IMR-90 (cell line): ENCODE results near the gene LRRC61. TPM values are rescaled to one million over a fixed set of nuclear protein-coding genes. Genes with fewer than 3 reads are reported as not detected.

Experiments used
- ATAC-seq: fragments of 200-7000 bp; cut with Tn5 transposase; 2 replicates; pipeline ENCODE4 v1.9.1; 2020; ENCODE audit warnings: low read depth, mild to moderate bottlenecking, moderate library complexity
- BruUV-seq: library from RNA; stranded (reverse); fragments of 400-500 nt; replicated peaks from 2 replicates; lab custom pipeline; 2021; lab: Mats Ljungman, UMichigan
- CTCF ChIA-PET: fragments of 300-600 bp; formaldehyde crosslinking; extraction: SDS; loops from one replicate; lab custom pipeline; 2021; ENCODE audit warnings: antibody characterized with exemption; lab: Yijun Ruan, JAX
- POLR2A ChIA-PET: fragments of 300-600 bp; sonication (Branson Sonifier 250); formaldehyde crosslinking; loops from one replicate; lab custom pipeline; 2022; ENCODE audit warnings: antibody characterized with exemption; ENCODE audit not compliant: unreplicated experiment; lab: Charles Lee
- DNase-seq: peaks from one replicate; pipeline ENCODE4 v3.0.0; 2013
- H2AFZ ChIP-seq: replicated peaks from 2 replicates; pipeline ENCODE3; 2013; ENCODE audit warnings: low read length, mild to moderate bottlenecking; ENCODE audit not compliant: poor library complexity
- H2AK5ac ChIP-seq: 2 replicates; pipeline ENCODE4 v1.6.1; 2013; ENCODE audit warnings: low read depth, low read length, inconsistent platforms
- H2AK9ac ChIP-seq: replicated peaks from 2 replicates; pipeline ENCODE3; 2013; ENCODE audit warnings: mild to moderate bottlenecking, low read depth, low read length, moderate library complexity; ENCODE audit not compliant: poor library complexity
- H2BK120ac ChIP-seq: 2 replicates; pipeline ENCODE4 v1.6.1; 2013; ENCODE audit warnings: low read depth, low read length, inconsistent platforms
- H2BK15ac ChIP-seq: 3 replicates; pipeline ENCODE4 v1.6.1; 2013; ENCODE audit warnings: low read depth, low read length, inconsistent platforms
- H2BK20ac ChIP-seq: 2 replicates; pipeline ENCODE4 v1.6.1; 2013; ENCODE audit warnings: low read depth, mild to moderate bottlenecking, inconsistent platforms, low read length, moderate library complexity
- H2BK5ac ChIP-seq: 2 replicates; pipeline ENCODE4 v1.6.1; 2013; ENCODE audit warnings: mild to moderate bottlenecking, low read depth, low read length, inconsistent platforms; ENCODE audit not compliant: poor library complexity, severe bottlenecking
- H3K14ac ChIP-seq: replicated peaks from 2 replicates; pipeline ENCODE4 v1.6.1; 2013; ENCODE audit warnings: low read depth, low read length, inconsistent platforms
- H3K18ac ChIP-seq: 2 replicates; pipeline ENCODE4 v1.6.1; 2013; ENCODE audit warnings: low read depth, low read length, control low read depth
- H3K23ac ChIP-seq: 2 replicates; pipeline ENCODE4 v1.6.1; 2013; ENCODE audit warnings: low read depth, low read length, inconsistent platforms
- H3K27ac ChIP-seq: 2 replicates; pipeline ENCODE4 v1.5.1; 2013; ENCODE audit warnings: mild to moderate bottlenecking, control low read depth, low read length; ENCODE audit not compliant: insufficient read depth
- H3K27me3 ChIP-seq: 2 replicates; pipeline ENCODE4 v1.6.1; 2013; ENCODE audit warnings: low read length; ENCODE audit not compliant: control insufficient read depth, insufficient read depth
- H3K36me3 ChIP-seq: 2 replicates; pipeline ENCODE4 v1.6.1; 2013; ENCODE audit warnings: low read length, mixed read lengths; ENCODE audit not compliant: control insufficient read depth, insufficient read depth
- H3K4ac ChIP-seq: 2 replicates; pipeline ENCODE4 v1.6.1; 2013; ENCODE audit warnings: low read depth, low read length, inconsistent platforms
- H3K4me1 ChIP-seq: 2 replicates; pipeline ENCODE4 v1.6.1; 2013; ENCODE audit warnings: low read length, mixed read lengths; ENCODE audit not compliant: control insufficient read depth, insufficient read depth
- H3K4me2 ChIP-seq: 2 replicates; pipeline ENCODE4 v1.6.1; 2013; ENCODE audit warnings: low read depth, mild to moderate bottlenecking, control low read depth, low read length, moderate library complexity
- H3K4me3 ChIP-seq: 2 replicates; pipeline ENCODE4 v1.5.1; 2013; ENCODE audit warnings: low read depth, mild to moderate bottlenecking, control low read depth, low read length, moderate library complexity; ENCODE audit not compliant: insufficient read depth
- H3K56ac ChIP-seq: 2 replicates; pipeline ENCODE4 v1.6.1; 2013; ENCODE audit warnings: low read length, inconsistent platforms; ENCODE audit not compliant: insufficient read depth; ENCODE audit errors: extremely low read depth
- H3K79me1 ChIP-seq, 2 experiments: 2 replicates each; pipeline ENCODE4 v1.6.1; 2013; ENCODE audit warnings: low read length in 2 of 2, inconsistent platforms in 1 of 2, low read depth in 1 of 2
- H3K9ac ChIP-seq: 2 replicates; pipeline ENCODE4 v1.6.1; 2013; ENCODE audit warnings: low read depth, low read length, control low read depth
- H3K9me1 ChIP-seq: 2 replicates; pipeline ENCODE4 v1.6.1; 2013; ENCODE audit warnings: low read length, inconsistent platforms; ENCODE audit not compliant: insufficient read depth
- H3K9me3 ChIP-seq: 2 replicates; pipeline ENCODE4 v1.6.1; 2013; ENCODE audit warnings: low read length; ENCODE audit not compliant: control insufficient read depth, insufficient read depth
- H4K20me1 ChIP-seq: 2 replicates; pipeline ENCODE4 v1.6.1; 2013; ENCODE audit warnings: low read length, inconsistent platforms; ENCODE audit not compliant: insufficient read depth
- H4K5ac ChIP-seq: 2 replicates; pipeline ENCODE4 v1.6.1; 2013; ENCODE audit warnings: mild to moderate bottlenecking, low read depth, low read length, control low read depth
- H4K8ac ChIP-seq, 2 experiments: 2 replicates each; pipeline ENCODE4 v1.6.1; 2013; ENCODE audit warnings: low read depth in 2 of 2, low read length in 2 of 2, control low read depth in 1 of 2, inconsistent platforms in 1 of 2
- H4K91ac ChIP-seq: 2 replicates; pipeline ENCODE4 v1.6.1; 2013; ENCODE audit warnings: low read depth, low read length, inconsistent platforms; ENCODE audit not compliant: insufficient read depth
- BHLHE40 ChIP-seq: fragments of 150-350 bp; IDR thresholded peaks from 2 replicates; pipeline ENCODE4 v1.6.1; 2016; ENCODE audit warnings: mild to moderate bottlenecking, low read depth, low read length
- CEBPB ChIP-seq: IDR thresholded peaks from 2 replicates; pipeline ENCODE4 v1.6.1; 2012; ENCODE audit warnings: low read depth, low read length, improper control_type of control experiment
- CHD1 ChIP-seq: IDR thresholded peaks from 2 replicates; pipeline ENCODE4 v1.6.1; 2012; ENCODE audit warnings: low read depth, low read length, improper control_type of control experiment
- FOS ChIP-seq: fragments of 150-350 bp; IDR thresholded peaks from 2 replicates; pipeline ENCODE4 v1.6.1; 2016; ENCODE audit warnings: low read depth, low read length
- MAZ ChIP-seq: IDR thresholded peaks from 2 replicates; pipeline ENCODE4 v1.6.1; 2012; ENCODE audit warnings: low read depth, mild to moderate bottlenecking, low read length, improper control_type of control experiment, moderate library complexity, borderline replicate concordance
- MXI1 ChIP-seq: IDR thresholded peaks from 2 replicates; pipeline ENCODE4 v1.6.1; 2012; ENCODE audit warnings: low read depth, mild to moderate bottlenecking, low read length, moderate library complexity, borderline replicate concordance
- NFE2L2 ChIP-seq: fragments of 150-350 bp; IDR thresholded peaks from 2 replicates; pipeline ENCODE4 v1.6.1; 2016; ENCODE audit warnings: low read depth, mild to moderate bottlenecking, low read length
- POLR2A ChIP-seq: IDR thresholded peaks from 2 replicates; pipeline ENCODE4 v1.6.1; 2012; ENCODE audit warnings: mild to moderate bottlenecking, low read depth, low read length
- RAD21 ChIP-seq: IDR thresholded peaks from 2 replicates; pipeline ENCODE4 v1.6.1; 2012; ENCODE audit warnings: low read length, improper control_type of control experiment
- RCOR1 ChIP-seq: IDR thresholded peaks from 2 replicates; pipeline ENCODE4 v1.6.1; 2012; ENCODE audit warnings: mild to moderate bottlenecking, low read length, improper control_type of control experiment; ENCODE audit not compliant: insufficient replicate concordance
- SMC3 ChIP-seq: fragments of 150-350 bp; IDR thresholded peaks from 2 replicates; pipeline ENCODE4 v1.6.1; 2016; ENCODE audit warnings: low read depth, mild to moderate bottlenecking, antibody characterized with exemption, low read length, moderate library complexity
- WGBS, 2 experiments: methylation state at CpG; one replicate each; pipeline versions ENCODE4 v1.1.5 to v1.1.7; 2013; ENCODE audit warnings: missing lambda C conversion rate in 2 of 2; ENCODE audit not compliant: insufficient read length in 1 of 2; ENCODE audit errors: extremely low coverage in 2 of 2; 5-methylcytosine and 5-hydroxymethylcytosine counted together
- dilution Hi-C: fragments of 300-500 bp; cut with HindIII; formaldehyde crosslinking; loops from one replicate; pipeline ENCODE4 v1.14.3; 2018; ENCODE audit warnings: low sequenced_read_pairs; ENCODE audit not compliant: unreplicated experiment
- in situ Hi-C: fragments of 300-500 bp; cut with MboI; formaldehyde crosslinking; loops from 3 replicates; pipeline ENCODE4 v1.14.3; 2019; ENCODE audit warnings: low sequenced_read_pairs, inconsistent platforms, mixed read lengths
- intact Hi-C: fragments of 100-400 bp; cut with micrococcal nuclease; formaldehyde crosslinking; loops from 2 replicates; pipeline ENCODE4 v1.10.0; 2022
- polyA plus RNA-seq, 3 experiments: library from polyadenylated mRNA; depleted of rRNA; stranded (reverse); fragments of >200 nt; gene quantifications; 2 replicates each; pipeline ENCODE4 v1.2.3, GENCODE V29; 2012; ENCODE audit warnings: low replicate concordance in 1 of 3
- total RNA-seq: library from RNA; depleted of rRNA; stranded (reverse); fragments of >200 nt; gene quantifications from 2 replicates; pipeline ENCODE4 v1.2.3, GENCODE V29; 2012
- TF ChIP-seq, protein P1 (sequence below): fragments of 150-350 bp; IDR thresholded peaks from 2 replicates; pipeline ENCODE4 v1.6.1; 2016; ENCODE audit warnings: low read depth, mild to moderate bottlenecking, low read length, moderate library complexity, borderline replicate concordance
- TF ChIP-seq, protein P2 (sequence below): fragments of 150-350 bp; IDR thresholded peaks from 2 replicates; pipeline ENCODE4 v1.6.1; 2017; ENCODE audit warnings: mild to moderate bottlenecking, antibody characterized with exemption, low read length, low read depth

The LRRC61 gene
- total and polyA plus RNA-seq, 2 of the 4 experiments (the other 2 are of a cell fraction), result 0.07 TPM; not detected in 1

DNA sequence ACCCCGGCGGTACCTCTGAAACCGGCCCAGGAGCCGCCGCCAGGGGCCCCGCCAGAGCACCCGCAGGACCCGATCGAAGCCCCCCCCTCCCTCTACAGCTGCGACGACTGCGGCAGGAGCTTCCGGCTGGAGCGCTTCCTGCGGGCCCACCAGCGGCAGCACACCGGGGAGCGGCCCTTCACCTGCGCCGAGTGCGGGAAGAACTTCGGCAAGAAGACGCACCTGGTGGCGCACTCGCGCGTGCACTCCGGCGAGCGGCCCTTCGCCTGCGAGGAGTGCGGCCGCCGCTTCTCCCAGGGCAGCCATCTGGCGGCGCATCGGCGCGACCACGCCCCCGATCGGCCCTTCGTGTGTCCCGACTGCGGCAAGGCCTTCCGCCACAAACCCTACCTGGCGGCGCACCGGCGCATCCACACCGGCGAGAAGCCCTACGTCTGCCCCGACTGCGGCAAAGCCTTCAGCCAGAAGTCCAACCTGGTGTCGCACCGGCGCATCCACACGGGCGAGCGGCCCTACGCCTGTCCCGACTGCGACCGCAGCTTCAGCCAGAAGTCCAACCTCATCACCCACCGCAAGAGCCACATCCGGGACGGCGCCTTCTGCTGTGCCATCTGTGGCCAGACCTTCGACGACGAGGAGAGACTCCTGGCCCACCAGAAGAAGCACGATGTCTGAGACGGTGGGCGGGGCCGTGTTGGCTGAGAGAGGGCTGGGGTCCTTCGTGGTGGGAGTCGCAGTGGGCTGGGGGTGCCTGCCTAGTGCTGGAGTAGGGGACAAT, 49.3 kb downstream of the LRRC61 start (continued):
- TF ChIP-seq CHD1, result no peak
- TF ChIP-seq POLR2A, result no peak

DNA sequence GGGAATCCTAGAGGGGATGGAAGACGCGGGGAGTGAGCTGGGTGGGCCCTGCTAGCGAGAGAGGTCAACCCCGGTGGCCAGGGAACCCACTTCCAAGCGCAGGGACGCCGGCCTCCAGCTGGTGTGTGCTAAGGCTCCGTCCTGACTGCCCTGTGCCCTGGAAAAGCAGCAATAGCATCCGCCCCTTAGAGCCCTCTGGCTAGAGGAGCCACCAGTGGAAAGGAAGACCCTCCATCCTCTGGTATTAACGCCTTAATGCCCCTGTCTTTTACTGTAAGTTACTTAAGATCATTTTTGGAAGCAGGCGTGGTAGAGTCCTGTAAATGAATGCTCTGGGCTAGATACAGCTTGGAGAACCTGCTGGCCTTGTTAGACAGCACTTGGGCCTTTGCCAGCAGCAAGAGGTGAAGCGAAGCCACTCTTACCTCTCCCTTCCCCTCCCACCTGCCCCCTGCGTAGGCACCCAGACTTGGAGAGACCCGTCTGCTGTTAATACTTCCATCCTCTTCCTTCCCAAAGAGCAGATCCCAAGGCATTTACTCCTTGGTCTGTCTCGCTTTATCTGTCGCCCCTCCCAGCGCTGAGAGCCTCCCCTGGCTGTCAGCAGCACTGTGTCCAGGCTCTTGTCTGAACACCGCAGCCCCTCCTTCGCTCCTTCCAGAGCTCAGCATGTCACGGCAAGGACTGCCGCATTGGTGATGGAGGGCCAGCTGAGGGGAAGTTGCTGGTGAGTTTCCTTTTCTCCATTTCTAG, 50.1 kb downstream of the LRRC61 start:
- Histone ChIP-seq H2BK120ac (no peak overlapping the region), H3K9ac (no peak overlapping the region), H2BK20ac (no peak overlapping the region), H2BK5ac (no peak overlapping the region), H3K23ac (no peak overlapping the region), H4K91ac (no peak overlapping the region), H3K79me1 (peaks cover 21 to 48% of the 10 kb centered on the region in 2 experiments; a peak in 3 of 4 replicates), H4K20me1 (peaks cover 9% of the 10 kb centered on the region), H3K4me3 (no peak overlapping the region), H3K14ac (no peak overlapping the region), H3K4ac (no peak overlapping the region), H2AK9ac (peak overlapping the region; percentile 67), H3K27ac (no peak overlapping the region), H4K5ac (no peak overlapping the region), H2AK5ac (no peak overlapping the region), H2BK15ac (no peak overlapping the region), H3K9me1 (peaks cover 2% of the 10 kb centered on the region; the same call in 1 of the 2 replicates), H3K4me1 (peaks cover 20% of the 10 kb centered on the region), H4K8ac (no peak overlapping the region), H3K9me3 (no peaks in the 10 kb centered on the region), H3K36me3 (peaks cover 38% of the 10 kb centered on the region), H2AFZ (no peak overlapping the region), H3K27me3 (no peaks in the 10 kb centered on the region), H3K56ac (no peak overlapping the region), H3K18ac (no peak overlapping the region), H3K4me2 (no peak overlapping the region)
- no peak for DNase-seq
- intact Hi-C loops, result no loop called here
- CTCF ChIA-PET, result no interaction called here
- in situ Hi-C loops, result no loop called here
- ATAC-seq, result no peak
- BruUV-seq, result TSS peak; percentile 43
- POLR2A ChIA-PET, result no interaction called here
- 91% methylated on average over 6 of the region's 21 CpGs; no CpG with 5 or more reads in 1 of the 2 experiments for WGBS, 2 experiments
- dilution Hi-C loops, result no loop called here
- TF ChIP-seq FOS (no peak), MAZ (no peak), NFE2L2 (no peak), BHLHE40 (no peak), RAD21 (no peak), CEBPB (no peak), SMC3 (no peak), POLR2A (no peak), MXI1 (no peak), RCOR1 (no peak), CHD1 (no peak)
- TF ChIP-seq, protein P1, sequence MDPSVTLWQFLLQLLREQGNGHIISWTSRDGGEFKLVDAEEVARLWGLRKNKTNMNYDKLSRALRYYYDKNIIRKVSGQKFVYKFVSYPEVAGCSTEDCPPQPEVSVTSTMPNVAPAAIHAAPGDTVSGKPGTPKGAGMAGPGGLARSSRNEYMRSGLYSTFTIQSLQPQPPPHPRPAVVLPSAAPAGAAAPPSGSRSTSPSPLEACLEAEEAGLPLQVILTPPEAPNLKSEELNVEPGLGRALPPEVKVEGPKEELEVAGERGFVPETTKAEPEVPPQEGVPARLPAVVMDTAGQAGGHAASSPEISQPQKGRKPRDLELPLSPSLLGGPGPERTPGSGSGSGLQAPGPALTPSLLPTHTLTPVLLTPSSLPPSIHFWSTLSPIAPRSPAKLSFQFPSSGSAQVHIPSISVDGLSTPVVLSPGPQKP, result no peak
- TF ChIP-seq, protein P2, sequence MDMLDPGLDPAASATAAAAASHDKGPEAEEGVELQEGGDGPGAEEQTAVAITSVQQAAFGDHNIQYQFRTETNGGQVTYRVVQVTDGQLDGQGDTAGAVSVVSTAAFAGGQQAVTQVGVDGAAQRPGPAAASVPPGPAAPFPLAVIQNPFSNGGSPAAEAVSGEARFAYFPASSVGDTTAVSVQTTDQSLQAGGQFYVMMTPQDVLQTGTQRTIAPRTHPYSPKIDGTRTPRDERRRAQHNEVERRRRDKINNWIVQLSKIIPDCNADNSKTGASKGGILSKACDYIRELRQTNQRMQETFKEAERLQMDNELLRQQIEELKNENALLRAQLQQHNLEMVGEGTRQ, result no peak
